GM19372 (cell line): ENCODE results near the gene SCFD2.
A peak's percentile ranks its signal among the peaks of the same experiment; 100 is the strongest.
"Not testable (repeated sequence)": the region's sequence is repeated elsewhere in the genome, so short reads cannot be mapped to it uniquely, and the experiment has no call there.

Experiments used
- ATAC-seq: cut with Tn5 transposase; IDR thresholded peaks from one replicate; pipeline ENCODE4 v1.9.1; 2021; ENCODE audit warnings: mild to moderate bottlenecking, low read depth, moderate library complexity; ENCODE audit not compliant: unreplicated experiment

Gene SCFD2

GRCh38 chr4:53365486-53366300, at the start of gene SCFD2:
Gene SCFD2 (minus strand): TSS chr4:53366061.
- peak; percentile 97 for ATAC-seq

- ATAC-seq: not testable (repeated sequence)
Observed at GRCh38 chr4:53409479-53409878, 43.6 kb upstream of the SCFD2 start.

- no peak for ATAC-seq
Observed at GRCh38 chr4:53380221-53380620, 14.4 kb upstream of the SCFD2 start.

DNA sequence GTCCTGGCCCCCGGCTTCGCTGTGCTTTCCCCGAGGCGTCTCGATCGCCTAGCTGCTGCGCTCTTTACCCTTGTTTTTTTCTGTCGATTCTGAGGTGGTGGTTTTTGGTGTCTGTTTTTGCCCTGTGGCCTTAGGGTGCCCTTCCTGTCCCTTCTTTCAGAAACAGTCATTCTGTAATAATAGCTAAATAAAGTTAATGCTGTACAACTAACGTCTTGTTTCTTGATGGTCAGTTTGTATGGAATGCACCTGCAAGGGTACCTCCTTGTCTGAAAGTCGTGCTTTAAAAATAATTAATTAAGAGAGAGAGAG, 12.3 kb upstream of the SCFD2 start:
- no peak for ATAC-seq

DNA sequence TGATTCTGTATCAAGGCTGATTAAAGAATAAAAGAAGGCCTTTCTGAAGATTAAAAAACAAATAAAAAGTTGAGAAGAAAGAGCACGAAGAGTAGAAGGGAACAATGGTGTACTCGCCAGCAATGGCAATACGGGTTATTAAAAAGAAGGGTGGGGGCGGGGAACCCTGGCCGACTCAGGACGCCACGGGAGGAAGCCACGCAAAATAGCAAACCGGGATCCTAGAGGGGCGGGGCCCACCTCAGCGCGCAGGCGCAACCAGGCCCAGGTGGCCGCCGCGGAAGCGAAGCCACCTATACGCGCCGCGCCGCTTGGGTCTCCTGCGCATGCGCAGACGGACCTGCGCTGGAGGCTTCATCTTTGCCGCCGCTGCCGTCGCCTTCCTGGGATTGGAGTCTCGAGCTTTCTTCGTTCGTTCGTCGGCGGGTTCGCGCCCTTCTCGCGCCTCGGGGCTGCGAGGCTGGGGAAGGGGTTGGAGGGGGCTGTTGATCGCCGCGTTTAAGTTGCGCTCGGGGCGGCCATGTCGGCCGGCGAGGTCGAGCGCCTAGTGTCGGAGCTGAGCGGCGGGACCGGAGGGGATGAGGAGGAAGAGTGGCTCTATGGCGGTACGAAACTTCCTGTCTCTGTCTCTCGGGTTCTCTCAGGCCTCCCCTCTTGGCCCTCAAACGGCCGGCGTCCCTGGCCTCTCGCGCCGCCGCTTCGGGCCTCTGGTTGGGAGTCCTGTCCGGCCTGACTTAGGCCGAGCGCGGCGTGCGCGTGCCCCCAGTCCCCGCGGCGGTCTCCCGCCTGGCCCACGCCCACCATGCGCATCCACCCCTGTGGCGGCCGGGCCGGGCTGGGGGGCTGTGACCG, 11.7 kb upstream of the SCFD2 start, which contains the start of gene FIP1L1:
TSS of gene FIP1L1 (plus strand) at position 323 of the 852 bp plus-strand sequence. CDS start at position 521, 198 bp downstream.
- peak; percentile 92 for ATAC-seq

DNA sequence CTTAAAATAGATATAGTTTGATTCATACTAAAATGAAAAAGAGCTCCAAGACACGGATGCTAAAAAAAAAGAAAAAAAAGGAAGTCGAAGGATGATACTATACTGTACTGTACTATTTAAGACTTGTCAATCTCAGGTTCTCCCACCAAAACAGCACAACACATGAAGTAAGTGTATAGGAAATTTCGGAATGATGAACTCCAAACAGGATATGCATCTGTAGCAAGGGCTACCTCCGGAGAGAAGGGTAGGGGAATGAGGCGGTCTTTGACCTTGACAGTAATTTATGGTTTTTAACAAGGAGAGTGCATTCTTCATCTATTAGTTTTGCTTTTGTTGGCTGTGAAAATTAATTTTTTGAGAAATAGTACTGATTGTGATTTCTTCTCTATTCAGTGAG, 11.0 kb upstream of the SCFD2 start:
- ATAC-seq: no peak

DNA sequence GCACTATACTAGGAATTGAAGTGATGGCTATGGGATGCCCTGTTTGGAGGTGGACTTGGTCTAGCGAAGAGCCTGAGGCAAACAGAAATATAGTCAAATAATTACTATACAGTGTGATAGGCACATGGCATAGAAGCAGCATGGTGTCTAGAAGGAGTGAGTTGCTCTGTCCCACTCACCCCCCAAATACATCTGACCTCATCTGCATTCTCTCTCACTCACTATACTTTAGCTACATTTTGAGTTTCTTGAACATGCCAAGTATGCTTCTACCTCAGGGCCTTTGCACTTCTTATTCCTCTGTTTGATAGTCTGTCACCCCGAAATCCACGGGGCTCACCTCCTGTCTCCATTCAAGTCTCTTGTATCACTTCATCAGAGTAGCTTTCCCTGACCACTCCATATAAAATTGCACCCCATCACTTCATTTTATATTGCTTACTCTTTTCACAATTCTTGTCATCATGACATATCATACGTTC, 9.0 kb upstream of the SCFD2 start:
- no peak for ATAC-seq

DNA sequence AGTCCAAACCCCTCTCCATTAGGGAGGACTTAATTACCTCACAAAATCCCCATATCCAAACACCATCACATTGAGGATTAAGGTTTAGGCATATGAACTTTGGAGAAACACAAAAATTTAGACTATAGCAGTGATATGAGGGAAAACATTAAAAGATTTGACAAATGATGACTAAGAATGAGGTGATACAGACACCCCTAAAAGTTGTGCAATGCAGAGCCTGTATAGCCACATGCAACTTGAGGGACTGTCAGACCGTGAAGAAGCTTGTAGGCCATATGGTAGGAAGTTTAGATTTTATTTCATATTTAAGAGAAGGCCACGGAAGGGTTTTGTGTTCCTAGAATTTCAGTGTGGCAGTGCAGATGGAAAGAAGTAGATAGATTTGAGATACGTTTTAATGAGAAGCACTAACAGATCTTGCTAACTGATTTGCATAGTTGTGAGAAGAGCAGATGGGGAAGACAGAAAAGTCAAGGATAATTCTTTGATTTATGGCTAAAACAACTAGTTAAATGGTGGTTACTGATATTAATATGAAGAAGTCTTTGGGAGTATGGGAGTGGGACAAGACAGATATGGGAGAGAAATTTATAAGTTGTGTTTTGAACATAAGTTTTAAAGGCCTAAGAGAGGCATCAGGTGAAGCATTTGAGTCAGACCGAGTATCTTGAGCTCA, 6.1 kb upstream of the SCFD2 start:
- ATAC-seq: no peak

DNA sequence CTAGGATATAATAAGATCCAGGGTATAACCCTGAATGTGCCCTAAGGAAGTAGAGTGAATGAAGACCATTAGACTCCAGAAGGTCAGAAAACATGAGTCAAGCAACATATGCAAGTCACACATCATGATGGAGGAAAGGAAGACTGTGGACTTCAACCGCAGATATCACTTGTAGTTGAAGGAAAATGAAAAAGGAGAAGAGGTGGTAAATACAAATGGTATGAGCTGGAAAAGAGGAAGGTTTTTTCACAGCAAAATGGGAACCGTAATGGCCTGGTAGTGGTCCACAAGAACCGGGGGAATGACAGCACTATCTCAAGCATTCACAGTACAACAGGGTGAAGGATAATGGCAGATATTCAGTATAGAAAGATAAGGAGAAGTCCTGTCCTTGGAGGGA, 5.2 kb upstream of the SCFD2 start:
- ATAC-seq: no peak

- ATAC-seq: no peak
Observed at GRCh38 chr4:53367721-53368120, 1.9 kb upstream of the SCFD2 start.

DNA sequence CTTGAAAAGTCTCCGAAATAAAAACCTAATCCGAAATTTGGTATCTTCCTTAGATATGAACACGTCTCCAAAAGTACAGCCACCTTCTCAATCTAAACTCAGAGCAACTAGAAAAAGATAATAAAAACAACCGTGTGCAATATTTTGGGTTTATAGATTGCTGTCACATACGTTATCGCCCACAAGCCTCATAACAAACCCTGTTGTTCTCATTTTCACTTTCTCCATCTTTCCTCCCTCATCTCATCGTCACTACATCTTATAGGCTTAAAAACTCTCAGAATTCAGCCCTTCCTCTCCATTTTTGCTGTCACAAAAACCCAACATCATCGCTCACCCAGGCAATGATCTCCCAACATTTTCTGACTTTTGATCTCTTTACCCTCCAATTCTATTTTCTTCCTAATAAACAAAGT, 448 bp upstream of the SCFD2 start:
- peak; percentile 14 for ATAC-seq

- ATAC-seq: no peak
Observed at GRCh38 chr4:53365121-53365485, 758 bp downstream of the SCFD2 start.

DNA sequence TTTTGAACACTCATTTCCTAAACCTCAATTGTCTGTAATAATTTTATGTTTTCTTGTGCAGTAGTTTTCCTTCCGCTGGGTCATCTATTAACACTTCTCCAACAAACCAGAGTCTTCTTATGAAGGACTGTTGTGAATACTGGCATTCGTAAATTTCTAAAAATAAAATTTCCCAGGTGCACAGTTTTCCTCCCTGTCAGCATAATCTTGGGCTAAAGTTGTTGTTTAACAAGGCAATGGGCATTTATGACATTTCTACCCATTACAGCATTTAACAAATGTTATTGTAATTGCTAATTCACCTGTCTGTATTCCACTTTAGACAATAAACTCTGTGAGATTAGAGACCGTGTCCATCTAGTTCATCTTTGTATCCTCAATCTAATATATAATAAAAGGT, 1.2 kb downstream of the SCFD2 start:
- ATAC-seq: no peak

DNA sequence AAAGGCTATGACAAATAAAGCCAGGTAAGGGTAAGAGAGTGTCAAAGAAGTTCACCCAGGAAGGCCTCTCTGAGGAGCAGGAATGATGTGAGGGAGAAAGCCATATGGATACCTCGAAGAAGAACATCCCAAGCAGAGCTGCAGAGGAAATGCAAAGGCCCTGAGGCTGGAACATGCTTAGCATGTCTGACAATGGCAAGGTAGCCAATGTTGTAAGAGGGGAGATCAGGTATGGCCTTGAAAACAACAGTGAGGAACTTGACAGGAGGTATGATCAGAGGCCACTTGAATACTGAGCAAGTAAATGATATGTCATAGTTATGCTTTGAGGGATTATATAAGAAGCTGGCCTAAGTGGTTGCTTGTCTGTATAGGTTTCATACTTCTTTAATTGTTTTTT, 3.8 kb downstream of the SCFD2 start:
- ATAC-seq: no peak

DNA sequence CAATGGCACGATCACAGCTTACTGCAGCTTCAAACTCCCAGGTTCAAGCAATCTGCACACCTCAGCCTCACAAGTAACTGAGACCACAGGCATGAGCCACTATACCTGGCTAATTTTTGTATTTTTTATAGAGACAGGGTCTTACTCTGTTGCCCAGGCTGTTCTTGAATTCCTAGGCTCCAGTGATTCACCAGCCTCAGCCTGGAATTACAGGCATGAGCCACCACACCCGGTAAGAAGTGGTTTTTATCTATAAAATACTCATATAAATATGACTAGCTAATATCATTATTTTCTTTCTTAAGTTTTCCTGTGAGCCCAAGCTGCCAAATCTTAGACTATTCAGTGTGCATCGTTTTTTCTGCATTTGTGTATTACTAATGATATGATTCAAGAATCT, 4.4 kb downstream of the SCFD2 start:
- no peak for ATAC-seq

DNA sequence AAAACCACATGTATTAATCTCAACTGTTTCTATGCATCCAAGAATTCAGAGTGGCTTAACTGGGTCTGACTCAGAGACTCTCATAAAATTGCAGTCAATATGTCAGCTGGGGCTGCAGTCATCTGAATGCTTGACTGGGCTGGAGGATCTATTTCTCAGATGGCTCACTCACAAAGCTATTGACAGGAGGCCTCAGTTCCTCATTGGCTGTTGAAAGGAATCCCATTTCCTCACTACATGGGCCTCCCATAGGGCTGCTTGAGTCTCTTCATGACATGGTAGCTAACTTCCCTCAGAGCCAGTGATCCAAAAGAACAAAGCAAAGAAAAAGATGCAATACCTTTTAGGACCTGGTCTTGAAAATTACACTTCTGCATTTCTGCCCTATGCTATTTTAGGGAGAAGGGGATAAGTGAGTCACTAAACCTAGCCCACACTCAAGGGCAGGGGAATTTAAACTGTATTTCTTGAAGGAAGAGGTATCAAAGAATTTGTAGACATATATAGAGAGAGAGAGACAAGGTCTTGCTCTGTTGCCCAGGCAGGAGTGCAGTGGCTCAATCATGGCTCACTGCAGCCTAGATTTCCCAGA, 9.8 kb downstream of the SCFD2 start:
- no peak for ATAC-seq

DNA sequence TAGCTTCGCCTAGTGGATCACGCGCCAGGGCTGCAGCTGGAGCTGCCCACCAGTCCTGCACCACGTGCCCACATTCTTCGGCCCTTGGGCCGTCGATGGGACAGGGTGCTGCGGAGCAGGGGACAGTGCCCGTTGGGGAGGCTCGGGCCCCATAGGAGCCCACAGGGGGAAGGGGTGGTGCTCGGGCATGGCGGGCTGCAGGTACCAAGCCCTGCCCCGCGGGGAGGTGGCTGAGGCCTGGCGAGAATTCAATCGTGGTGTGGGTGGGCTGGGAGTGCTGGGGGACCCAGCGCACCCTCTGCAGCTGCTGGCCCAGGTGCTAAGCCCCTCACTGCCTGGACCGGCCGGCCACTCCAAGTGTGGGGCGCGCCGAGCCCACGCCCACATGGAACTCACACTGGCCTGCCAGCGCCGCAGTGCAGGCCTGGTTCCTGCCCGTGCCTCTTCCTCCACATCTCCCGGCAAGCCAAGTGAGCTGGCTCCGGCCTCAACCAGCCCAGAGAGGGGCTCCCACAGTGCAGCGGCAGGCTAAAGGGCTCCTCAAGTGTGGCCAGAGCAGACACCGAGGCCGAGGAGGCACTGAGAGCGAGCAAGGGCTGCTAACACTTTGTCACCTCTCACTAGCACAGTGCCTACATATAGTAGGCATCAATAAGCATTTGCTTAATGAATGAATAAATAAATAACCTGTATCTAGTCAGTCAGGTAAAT, 11.7 kb downstream of the SCFD2 start:
- ATAC-seq: no peak

- ATAC-seq: no peak
Observed at GRCh38 chr4:53349091-53349491, 16.8 kb downstream of the SCFD2 start.

GRCh38 chr4:53348046-53348445, 17.8 kb downstream of the SCFD2 start:
- ATAC-seq: no peak
